Measurements from ENCODE around the gene KIAA1671.
"Not testable (repeated sequence)": the region's sequence is repeated elsewhere in the genome, so short reads cannot be mapped to it uniquely, and the experiment has no call there.

The KIAA1671 gene

DNA sequence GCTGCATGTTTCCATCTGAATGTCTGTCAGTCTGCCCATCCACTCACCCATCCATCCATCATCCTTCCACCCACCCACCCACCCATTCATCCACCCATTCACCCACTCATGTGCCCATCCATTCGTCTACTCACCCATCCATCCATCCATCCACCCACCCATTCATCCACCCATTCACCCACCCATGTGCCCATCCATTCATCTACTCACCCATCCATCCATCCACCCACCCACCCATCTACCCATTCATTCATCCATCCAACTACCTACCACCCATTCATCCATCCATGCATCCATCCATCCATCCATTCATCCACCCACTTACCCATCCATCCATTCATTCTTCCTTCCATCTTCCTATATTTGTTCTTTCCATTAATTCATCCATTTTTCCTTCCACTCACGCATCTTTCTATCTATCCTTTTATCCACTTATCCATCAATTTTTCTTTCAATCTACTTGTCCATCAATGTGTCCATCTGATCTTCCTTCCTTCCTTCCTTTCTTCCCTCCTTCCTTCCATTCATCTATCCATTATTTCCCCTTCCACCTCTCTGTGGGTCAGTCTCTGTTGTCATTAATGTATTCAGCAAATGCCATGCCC is 255.1 kb downstream of the KIAA1671 start:
- no peak for FAIRE-seq

DNA sequence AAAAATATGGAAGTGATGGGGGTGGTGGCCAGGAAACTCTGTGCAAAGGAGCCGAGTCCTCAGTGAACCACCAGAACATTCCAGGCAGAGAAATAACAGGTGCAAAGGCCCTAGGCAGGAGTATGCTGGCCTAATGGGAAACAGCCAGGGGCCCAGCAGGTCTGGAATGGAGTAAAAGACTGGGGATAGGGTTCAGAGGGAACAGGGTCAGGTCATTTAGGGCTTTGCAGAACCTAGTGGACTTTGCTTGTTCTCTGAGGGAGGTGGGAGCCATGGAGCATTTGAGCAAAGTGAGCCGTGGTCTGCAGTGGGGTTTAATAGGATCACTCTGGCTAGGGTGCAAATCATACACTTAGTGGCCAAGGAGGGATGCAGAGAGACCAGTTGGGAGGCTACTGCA is 255.8 kb downstream of the KIAA1671 start:
- FAIRE-seq, result no peak

DNA sequence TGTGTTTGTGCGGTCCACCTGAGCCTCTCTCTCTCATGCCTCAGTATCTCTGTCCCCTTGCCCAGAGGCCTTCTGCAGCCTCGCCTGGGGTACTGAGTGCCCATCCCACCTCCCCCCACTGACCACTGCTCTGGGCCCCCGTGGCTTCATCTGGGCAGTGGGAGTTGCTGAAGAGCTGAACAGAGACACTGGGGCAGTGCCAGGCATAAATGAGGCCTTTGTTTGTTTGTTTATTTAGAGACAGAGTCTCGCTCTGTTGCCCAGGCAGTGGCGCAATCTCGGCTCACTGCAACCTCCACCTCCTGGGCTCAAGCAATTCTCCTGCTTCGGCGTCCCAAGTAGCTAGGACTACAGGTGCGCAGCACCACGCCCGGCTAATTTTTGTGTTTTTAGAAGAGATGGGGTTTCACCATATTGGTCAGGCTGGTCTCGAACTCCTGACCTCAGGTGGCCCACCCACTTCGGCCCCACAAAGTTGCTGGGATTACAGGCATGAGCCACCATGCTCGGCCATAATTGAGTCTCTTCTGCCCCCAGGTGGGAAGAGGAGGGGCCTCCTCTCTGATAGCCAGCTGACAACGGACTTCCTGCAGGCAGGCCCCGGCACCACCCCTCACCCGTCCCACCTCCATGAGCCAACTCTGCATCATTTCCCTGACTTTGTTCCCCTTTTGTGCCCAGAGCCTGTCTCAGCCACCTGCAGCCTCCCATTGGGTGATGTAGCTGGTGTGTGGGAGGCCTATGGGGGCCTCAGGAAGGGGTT is 256.4 kb downstream of the KIAA1671 start:
- FAIRE-seq, result no peak

DNA sequence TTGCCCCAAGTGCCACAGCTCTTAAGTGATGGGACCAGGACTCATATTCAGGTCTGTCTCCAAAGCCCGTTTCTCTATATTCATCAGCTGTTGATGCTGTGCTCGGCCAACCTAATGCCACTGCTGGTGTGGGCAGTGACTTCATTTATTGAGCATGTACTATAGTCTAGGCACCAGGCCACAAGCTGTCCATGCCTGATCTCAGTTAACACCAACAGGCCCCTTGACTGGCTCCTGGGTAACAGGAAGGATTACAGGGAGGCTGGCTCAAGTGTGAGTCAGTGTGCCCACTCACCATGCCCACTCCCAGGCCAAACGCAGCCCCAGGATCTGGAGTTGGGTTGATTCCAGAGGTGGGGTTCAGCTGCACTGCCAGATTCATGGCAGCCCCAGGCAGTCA is 258.3 kb downstream of the KIAA1671 start:
- no peak for FAIRE-seq

DNA sequence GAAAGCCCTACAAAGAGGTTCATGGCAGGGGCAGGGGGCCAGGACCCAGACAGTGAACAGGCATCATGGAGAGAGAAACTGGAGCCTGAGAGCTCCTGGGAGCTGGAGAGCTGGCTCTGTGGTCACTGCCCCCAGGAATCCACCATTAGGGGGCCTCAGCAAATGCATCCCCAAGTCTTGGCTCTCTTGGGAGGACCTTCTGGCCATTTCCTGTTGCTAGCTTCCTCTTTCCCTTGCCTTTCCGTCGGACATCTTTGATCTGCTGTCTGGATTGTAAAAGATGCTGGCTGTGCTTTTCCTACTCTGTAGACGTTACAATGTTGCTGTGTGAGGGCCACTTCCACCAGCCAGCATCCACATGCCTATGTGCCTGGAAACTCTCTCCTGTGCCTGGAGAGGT is 259.8 kb downstream of the KIAA1671 start:
- no peak for FAIRE-seq

DNA sequence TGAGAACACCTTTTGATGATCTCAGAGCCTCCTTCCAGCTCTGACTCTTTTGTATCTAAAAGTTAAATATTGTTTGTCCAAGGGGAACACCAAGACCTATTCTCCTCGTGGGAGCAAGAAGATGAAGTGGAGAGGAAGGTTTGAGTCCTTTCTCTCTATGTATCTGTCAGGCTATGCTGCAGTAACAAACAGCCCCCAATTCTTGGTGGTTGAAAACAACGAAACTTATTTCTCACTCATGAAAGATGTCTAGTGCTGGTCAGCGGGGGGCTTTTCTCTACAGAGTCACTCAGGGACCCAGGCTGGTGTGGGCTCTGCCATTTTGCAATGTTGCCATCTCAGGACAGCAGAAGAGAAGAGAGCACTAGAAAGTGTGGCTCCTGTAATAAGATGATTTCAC is 260.7 kb downstream of the KIAA1671 start:
- FAIRE-seq, result no peak

DNA sequence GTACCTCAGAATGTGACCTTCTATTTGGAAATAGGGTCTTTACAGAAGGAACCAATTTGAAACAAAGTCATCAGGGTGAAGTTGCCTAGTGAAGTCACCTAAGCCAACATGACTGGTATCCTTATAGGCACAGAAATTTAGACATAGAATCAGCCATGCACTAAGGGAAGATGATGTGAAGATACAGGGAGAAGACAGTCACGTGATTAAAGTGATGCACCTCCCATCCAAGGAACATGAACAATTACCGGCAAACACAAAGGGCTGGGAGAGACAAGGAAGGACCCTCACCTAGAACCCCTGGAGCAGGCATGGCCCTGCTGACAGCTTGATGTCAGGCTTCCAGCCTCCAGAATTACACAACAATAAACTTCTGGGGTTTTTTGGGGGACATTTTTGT is 263.7 kb downstream of the KIAA1671 start:
- FAIRE-seq, result no peak

DNA sequence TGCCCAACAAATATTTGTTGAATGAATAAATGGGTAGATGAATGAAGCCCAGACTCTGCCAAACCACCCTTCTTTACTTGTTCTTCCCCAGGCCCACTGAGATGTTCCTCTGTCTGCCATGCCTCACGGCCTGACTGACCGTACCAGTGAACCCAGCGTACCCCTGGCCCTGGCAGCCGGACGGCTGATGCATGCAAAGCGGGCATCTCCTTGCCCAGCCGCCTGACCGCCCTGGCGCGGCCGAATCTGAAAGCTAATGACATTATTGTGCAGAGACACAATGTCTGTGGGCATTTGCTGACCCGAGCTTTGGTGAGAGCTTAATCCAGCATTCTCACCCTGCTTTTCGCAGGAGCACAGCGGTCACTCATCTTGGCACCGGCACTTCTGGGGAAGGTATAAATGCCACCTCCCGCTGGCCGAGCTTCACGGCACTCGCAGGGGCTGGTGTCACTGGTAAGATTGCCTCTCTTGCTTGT is 266.7 kb downstream of the KIAA1671 start, which contains the start of gene CRYBB2:
Gene CRYBB2 (plus strand): TSS at position 429 of the 479 bp plus-strand sequence. CDS start 1,791 bp downstream, outside the sequence.
- FAIRE-seq, result no peak

DNA sequence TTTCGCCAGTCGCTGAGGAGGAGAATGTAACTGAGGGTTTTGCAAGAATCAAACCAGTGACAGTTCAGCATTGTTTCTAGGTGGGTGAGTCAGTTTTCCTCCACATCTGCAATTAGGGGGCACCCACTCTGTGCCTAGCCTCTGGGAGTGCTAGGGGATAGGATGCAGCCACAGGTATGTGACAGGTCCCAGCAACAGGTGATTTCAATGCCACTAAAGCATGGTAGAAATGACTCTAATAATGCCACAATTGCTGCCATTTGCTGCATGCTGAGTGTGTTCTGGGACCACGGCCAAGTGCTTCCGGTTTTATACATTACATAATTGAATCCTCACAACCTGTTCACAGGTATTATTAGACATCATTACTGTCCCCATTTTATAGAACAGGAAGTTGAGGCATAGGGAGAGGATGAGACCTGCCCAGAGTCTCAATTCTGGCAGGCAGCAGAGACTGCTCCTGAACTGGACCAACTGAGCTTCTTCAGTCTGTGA is 267.5 kb downstream of the KIAA1671 start:
- FAIRE-seq, result no peak

DNA sequence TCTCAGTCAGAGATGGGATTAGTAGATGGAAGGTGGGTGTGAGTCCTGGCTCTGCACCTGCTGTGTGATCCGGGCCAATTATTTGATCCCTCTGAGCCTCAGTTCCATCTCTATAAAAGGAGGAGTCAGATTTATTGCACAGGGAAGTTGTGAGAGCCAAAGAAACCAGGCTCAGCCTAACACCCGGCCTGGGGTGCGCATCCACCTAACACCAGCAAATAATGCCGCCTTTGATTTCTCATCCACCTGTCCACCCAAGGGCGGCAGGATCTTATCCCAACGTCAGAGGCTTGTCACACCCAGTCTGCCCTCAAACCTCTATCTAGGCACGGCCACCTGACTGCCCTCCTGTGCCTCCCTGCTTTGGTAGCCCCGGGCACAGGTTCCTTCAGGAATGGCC is 269.3 kb downstream of the KIAA1671 start:
- no peak for FAIRE-seq

DNA sequence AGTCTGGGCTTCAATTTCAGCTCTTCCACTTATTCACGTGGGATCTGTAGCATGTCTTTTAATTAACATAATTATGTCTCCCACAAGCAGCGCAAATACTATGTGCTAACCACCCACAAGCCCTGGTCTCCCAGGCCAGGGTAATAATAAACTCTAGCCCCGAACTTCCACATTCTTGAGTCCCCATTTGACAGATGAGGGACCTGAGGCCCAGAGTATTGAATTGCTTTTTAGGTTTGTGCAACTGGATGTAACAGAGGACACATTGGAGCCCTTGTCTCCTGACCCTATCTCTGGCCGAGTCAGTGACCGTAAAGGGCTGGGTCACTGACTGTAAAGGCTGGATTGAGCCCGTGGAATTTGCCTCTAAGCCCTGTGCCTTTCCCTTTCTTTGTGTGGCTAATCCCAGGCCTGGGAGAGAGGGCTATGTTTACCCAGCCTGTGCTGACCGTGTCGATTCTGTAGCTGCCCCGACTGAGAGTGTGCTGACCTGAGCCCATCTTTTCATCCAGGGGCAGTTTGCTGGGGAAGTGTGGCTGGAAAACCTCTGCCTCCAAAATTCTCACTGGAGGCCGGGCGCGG is 270.8 kb downstream of the KIAA1671 start:
- no peak for FAIRE-seq

DNA sequence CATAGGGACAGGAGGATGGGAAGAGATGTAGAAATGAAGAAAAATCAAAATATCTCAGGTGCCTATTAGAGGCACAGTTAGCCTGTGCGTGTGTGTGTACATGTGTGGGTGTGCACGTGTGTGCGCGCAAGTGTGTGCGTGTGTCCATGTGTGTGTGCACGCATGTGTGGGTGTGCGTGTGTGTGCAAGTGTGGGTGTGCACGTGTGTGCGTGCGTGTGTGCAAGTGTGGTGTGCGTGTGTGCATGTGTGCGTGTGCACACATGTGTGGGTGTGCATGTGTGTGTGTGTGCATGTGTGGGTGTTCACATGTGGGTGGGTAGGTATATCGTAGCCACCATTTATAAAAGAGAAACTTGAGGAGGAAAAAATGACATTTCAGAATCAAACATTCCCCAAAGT is 276.3 kb downstream of the KIAA1671 start:
- no peak for FAIRE-seq

DNA sequence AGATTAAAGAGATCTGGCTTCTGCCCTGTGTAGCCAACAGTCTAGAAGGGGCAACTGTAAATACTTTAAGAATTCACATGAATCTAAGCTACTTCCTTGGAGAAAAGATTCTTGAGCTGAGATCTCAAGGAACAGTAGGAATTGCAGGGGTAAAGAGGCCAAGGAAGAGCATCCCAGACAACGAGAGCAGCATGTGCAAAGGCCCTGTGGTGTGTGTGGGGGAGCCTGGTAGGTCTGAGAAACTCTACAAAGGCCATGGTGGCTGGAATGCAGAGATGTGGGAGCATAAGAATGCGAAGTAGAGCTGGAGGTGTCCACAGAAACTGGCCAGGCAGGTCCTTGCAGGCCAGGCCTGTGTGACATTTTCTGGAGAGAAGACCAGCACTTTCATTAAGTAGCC is 278.2 kb downstream of the KIAA1671 start:
- FAIRE-seq, result not testable (repeated sequence)

DNA sequence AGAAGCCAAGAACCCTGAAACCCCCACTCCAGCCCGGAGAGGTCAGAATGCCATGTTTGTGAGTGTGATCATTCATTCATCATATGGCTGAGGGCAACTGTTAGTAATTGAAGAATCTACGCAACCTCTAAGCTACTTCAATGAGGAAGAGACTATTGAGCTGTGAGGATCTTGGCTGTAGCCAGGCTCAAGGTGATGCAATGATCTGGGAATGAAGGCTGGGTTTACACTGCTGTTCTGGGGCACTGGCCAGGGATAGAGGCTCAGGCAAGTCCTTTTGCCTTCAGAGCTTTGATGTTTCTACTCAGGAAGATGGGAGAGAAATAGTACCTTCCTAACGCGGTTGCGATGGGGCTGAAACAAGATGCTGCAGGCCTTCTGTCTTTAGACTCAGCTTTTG is 279.8 kb downstream of the KIAA1671 start:
- FAIRE-seq, result no peak

DNA sequence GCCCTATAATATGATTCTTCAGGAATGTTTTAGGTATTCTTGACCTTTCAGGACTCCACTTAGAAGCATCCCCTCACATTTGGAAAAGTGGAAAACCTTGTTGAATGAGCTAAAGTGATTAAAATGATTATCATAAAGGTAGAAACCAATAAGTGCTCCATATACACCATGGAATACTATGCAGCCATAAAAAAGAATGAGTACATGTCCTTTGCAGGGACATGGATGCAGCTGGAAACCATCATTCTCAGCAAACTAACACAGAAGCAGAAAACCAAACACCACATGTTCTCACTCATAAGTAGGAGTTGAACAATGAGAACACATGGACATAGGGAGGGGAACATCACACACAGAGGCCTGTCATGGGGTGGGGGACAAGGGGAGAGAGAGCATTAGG is 281.2 kb downstream of the KIAA1671 start:
- FAIRE-seq, result not testable (repeated sequence)

DNA sequence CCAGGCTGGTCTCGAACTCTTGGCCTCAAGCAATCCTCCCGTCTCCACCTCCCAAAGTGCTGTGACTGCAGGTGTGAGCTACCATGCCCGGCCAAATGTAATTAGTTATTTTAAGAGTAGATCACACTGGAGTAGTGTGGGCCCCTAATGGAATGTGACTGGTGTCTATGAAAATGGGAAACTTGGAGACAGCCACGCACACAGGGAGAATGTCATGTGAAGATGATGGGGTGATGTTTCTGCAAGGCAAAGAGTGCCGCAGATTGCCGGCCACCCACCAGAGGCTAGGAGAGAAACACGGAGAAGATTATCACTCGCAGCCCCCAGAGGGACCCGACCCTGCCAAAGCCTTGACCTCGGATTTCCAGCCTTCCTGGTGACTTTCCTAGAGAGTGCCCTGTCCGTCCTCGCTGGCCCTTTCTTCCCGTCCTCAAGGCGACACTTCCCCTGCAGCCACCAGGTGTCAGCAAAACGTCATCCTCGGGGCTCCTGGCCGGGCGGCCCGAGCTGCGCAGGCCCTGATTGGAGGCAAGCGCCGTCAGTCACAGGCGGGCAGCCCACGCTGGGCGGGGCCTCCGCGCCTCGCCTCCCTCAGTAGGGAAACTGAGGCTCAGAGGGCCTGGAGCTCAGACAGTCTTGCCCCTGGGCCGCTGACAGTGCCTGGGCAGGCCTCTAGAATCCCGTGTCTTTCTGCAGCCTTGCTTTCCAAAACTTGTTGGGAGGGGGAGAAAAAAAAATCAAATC is 283.2 kb downstream of the KIAA1671 start:
- FAIRE-seq, result no peak

DNA sequence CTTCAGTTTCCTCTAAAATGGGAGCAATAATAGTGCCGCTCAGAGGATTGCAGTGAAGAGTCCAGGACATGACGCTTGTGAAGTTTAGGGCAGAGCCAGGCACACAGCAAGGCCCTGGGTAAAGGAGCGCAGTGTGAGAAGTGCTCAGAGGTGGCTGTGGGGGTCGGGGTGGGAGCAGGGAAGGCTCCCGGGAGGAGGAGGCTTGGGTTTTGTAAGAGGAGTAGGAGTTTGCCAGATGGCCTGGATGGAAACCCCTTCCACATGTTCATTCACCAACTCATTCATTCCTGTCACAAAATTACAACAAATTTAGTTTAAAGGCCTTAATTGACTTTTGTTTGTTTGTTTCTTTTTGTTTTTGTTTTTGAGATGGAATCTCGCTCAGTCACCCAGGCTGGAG is 283.9 kb downstream of the KIAA1671 start:
- no peak for FAIRE-seq

DNA sequence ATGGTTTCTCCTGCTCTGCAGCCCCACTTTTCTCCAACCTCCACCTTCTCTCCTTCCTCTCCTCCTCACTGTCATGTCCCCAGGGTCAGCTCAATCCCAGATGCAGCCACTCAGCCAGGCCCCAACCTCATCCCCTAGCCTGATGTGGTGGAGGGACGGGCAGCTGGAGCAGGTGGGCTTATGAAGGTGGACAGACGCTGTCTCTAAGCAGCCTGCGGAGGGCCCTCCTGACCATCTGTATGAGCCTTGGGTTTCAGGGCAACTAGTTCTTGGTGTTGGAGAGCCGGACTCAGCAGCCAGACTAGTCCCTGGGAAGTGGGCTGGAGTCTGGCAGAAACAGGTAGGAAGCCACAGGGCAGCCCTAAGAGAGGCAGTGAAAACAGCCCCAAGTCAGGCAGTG is 285.0 kb downstream of the KIAA1671 start:
- no peak for FAIRE-seq

DNA sequence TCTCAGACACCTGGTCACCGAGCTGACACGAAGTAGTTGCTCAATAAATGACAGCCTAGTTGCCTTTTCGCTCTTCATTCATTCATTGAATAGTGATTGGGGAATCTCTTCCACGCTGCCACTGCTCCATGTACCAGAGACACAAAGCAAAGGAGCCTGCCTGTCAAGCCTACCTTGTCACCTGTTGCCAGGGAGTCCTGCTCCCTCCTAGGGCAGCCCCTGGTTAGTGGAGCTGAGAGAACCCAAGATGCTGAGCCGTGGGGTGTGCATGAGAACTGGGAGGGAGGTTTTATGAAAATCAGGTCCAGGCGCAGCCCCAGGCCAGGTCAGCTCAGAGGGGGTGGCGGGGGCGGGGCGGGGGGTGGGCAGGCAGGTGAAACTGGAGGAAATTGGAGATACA is 285.5 kb downstream of the KIAA1671 start:
- not testable (repeated sequence) for FAIRE-seq
